ENCODE measurements around the gene TAF8. TPM values are rescaled to one million over a fixed set of nuclear protein-coding genes. Genes with fewer than 3 reads are reported as not detected.

The TAF8 gene
- total RNA-seq, 1 donor from 2014 or later: 13.1 TPM

DNA sequence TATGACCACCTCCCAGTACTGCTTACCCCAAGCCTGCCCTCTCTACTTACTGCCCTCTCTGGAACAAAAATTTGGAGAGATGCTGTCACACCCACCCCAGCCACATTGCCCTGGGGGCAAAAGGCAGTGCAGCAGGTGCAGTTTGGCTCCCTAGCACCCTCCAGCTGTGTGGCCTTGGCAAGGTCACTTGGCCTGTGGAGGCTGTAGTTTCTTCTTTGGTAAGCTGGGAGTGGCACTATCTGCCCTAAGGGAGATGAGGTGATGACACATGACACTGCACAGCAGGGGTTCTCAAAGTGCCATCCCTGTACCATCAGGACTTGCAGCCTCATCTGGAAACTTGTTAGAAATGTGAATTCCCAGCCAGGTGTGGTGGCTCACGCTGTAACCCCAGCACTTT lies 44.8 kb downstream of the TAF8 start:
- no peak for ATAC-seq

DNA sequence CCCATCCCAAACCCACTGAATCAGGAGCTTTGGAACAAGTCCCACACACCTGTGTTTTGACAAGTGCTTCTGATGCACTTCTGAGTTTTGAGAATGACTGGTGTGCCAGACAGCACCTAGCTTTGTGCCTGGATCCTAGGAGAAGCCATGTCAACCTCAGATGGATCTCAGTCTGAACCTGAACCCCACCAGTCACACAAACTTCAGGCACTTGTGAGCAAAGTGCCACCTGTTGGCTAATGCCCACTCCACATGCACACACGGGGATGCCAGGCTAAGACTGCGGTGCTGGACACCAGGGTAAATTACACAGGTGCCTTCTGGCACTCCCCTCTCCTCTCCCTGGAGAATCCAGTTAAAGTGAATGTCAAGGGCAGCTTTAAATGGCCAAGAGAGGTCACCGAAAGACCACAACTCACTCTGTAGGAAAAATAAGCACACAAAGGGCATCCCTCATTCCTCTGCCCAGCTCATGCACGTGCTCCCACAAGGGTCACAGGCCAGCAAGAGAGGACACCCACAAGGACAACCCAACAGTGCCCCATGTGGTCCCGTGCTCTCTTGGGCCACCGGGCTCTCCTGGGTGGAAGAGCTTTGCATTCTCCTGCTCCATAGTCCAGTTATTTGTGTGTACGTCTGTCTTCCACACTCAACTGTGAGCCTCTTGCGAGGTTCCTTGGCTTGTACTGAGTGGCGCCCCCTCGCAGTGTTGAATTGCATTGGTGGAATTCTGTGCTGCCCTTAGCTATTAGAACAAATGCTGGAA lies 45.6 kb downstream of the TAF8 start:
- DNase-seq (ENCODE audit: low spot score): no peak
- peak; percentile 16 for ATAC-seq

More for the DNA sequence above, 44.8 kb downstream of the TAF8 start:
- no peak for DNase-seq (ENCODE audit: low spot score)

DNA sequence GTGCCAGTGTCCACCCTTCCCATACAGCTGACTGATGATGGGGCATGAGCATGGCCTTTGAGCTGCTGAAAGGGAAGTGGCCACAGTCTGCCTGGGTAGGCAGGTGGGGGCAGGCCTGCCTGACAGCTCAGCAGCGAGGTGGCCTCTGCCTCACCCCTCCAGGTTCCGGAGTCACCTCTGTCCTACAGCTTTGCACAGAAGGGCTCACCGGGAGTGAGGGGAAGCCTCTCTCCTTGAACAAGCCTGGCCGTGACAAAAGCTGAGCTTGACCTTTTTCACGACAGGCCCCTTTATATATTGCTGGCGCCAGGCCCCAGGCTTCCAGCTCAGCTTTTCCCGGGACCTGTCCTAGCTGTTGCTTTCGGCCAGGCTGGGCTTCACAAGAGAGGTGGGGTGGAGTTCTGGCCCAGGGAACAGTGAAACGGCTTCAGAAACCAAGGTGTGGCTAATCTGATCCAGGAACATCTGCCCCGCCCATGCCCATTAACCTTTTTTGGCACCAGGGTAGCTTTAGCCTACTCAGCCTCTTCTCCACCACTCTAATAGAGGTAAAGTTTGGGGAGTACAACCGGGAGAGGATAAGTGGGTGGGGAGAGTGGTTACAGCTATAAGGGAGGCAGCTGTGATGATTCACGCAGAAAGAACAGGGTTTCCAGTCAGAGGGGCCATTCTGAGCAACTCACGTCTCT lies 49.2 kb downstream of the TAF8 start:
- DNase-seq (ENCODE audit: low spot score) (no peak), ATAC-seq (no peak)

DNA sequence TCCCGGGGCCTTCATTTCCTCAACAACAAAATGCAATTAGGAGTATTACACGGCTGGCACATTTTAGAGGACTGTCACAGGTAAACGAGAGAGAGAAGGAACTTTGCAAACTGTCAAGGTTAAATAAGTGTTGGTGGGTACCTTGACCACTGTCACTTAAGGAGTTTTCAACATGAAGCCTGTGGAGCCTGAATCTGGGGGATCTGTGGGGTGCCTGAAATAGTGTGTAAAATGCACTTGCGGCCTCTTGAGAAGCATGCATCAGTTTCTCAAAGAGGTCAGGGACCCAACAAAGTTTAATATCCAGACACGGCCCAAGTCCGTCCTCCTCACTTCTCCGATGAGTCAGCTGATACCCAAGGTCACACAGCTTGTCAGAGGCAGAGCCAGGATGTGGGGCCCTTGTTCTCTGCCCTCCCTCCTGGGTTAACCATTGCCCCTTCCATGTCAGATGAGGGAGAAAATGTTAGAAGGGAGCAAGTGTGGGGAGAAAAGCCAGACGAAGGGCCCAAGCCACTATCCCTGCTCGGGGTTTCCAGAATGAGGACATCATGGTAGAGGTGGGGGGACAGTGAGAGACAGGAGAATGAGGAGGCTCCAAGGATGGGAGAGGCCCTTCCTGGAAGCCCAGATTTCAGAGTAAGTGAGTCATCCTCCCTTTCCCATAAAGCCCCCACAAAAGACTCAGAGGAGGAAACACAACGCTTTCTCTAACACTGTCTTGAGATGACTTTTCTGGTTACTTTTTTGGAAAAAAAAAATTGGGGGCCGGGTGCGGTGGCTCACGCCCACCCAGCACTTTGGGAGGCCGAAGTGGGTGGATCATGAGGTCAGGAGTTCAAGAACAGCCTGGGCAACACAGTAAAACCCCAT lies 49.9 kb downstream of the TAF8 start:
- no peak for DNase-seq (ENCODE audit: low spot score)
- no peak for ATAC-seq

DNA sequence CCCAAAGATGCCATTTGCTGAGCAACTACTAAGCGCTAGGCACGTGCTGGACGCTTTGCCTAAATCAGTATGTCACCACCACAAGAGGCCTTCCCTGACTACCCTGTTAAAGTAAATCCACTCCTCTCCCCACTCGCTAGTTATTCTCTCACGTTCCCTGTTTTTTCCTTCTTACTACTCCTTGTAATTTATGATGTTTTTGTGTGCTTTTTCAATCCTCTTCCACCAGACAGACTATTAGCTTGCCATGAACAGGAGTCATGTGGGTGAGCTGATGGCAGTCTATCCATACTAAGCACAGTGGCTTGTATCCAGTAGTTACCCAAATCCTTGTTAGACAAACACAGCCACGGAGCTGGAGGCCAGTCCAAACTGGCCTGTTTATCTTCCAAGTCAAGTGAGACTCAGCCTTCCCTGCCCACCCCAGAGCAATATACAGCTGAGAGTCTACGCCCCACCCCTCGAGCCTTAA lies 50.9 kb downstream of the TAF8 start:
- ATAC-seq: peak; percentile 53
- no peak for DNase-seq (ENCODE audit: low spot score)

DNA sequence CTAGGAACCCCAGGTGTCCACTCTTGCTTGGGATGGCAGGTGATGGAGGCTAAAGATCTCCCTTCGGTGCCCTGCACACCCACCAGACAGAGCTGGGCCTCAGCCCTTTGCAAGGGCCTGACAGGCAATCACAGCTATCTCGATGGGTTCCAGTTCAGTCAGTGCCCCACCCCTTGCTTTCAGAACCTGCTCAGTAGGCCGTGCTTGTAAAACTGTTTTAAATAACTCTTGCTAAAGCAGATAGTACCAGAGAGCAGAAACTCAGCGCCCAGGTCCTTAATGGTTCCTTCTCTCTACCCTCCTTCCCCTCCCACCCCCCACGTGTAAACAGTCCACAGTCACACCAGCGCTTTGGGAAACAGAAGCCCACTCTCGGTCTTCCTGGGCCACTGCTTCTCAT lies 52.9 kb downstream of the TAF8 start:
- ATAC-seq (no peak), DNase-seq (ENCODE audit: low spot score) (no peak)

DNA sequence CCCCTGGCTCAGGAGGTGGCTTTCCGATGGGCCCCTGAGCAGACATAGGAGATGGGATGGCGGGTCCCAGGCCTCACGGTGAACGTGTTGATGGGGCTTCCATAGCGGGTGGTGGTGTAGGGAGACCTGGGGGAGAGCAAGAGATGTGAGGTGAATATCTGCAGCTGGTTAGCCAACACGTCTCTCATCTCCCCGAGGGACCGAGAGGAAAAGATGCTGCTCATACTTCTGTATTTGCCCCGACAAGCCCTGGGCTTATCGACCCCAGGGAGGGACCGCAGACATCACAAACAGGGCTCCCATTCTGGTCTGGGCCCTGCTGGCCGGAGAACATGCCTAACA lies 53.4 kb downstream of the TAF8 start:
- no peak for DNase-seq (ENCODE audit: low spot score)
- no peak for ATAC-seq

DNA sequence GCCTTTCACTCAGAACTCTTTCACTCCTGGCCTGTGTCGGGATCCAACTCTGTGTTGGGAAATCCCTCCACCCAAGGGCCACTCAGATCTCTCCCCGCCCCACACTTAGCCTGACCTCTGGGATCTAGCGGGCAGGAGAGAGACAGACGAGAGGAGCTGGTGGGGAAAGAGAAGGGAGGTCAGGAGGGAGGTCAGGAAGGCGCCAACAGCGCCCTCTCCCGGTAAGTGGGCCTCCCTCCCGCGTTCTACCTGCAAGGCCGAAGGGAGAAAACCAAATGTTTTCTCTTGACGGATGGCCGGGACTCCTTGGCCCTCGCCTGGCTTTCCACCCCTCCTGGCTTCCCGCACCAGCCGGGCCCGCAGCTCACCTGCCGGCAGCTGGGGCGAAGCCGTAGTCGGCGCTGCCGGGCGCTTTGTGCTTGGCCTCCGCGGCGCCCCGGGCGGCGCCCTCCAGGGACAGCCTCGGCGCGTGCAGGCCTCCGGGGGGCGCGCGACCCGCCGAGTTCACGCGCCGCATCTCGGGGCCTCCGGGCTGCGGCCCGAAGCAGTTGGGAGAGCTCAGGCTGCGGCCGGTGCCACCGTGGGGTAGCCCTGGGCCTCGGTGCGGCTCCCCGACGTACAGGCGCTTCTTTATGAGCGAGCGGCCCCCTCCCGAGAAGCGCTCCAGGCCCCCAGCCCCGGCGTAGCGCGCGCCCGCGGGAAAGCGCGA lies 53.9 kb downstream of the TAF8 start:
- peak; percentile 72 for DNase-seq (ENCODE audit: low spot score)
- peak; percentile 92 for ATAC-seq

DNA sequence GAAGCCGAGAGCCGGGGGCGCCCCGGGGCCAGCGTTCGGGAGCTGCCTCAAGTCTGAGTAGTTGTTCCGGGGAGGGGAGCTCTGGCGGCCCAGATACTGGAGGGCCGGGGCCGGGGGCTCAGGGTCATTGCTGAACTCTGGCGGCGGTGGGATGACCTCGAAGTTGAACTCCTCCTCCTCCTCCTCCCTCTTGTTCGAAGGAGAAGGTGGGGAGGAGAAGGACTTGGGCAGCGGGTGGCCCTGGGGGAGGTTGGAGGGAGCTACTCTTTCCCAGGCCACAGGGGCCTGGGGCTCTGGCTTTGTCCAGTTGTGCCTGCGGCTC lies 54.4 kb downstream of the TAF8 start:
- ATAC-seq (no peak), DNase-seq (ENCODE audit: low spot score) (no peak)

DNA sequence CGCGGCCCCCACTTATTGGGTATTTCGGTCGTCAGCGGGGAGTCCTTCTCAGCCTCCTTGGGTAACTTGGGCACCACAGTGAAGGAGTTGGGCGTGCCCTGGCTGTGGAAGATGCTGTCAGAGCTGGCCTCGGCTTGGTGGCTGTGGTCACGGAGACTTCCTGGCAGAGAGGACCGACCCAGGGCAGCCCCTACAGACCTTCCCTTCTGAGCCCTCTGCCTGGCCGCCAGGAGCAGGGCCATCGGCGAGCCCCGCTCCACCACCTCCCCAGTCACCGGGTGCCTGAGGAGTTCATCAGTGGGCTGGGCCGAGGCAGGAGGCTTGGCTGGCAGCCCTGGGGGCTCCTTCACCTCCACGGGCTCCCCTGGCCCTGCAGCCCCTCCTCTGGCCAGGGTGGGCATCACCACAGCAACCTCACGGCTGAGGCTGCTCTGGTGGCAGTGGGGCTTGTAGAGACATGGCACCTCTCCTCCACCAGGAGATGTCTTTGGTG lies 54.9 kb downstream of the TAF8 start:
- no peak for DNase-seq (ENCODE audit: low spot score)

DNA sequence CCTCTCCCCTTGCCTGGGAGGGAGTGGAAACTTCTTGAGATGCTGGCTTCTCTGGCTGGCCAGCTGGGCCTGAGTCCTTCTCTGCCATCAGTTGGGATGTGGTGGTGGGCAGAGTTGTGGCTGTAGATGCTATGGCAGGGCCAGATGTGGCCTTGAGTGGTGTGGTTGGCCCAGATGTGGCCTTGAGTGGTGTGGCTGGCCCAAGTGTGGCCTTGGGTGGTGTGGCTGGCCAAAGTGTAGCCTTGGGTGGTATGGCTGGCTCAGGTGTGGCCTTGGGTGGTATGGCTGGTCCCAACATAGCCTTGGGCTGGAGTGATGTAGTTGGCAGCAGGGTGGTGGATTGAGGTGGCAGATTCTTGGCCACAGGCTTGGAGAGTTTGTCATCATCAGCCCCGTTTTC lies 55.4 kb downstream of the TAF8 start:
- ATAC-seq (no peak), DNase-seq (ENCODE audit: low spot score) (no peak)

More for the DNA sequence above, 54.9 kb downstream of the TAF8 start:
- no peak for ATAC-seq

DNA sequence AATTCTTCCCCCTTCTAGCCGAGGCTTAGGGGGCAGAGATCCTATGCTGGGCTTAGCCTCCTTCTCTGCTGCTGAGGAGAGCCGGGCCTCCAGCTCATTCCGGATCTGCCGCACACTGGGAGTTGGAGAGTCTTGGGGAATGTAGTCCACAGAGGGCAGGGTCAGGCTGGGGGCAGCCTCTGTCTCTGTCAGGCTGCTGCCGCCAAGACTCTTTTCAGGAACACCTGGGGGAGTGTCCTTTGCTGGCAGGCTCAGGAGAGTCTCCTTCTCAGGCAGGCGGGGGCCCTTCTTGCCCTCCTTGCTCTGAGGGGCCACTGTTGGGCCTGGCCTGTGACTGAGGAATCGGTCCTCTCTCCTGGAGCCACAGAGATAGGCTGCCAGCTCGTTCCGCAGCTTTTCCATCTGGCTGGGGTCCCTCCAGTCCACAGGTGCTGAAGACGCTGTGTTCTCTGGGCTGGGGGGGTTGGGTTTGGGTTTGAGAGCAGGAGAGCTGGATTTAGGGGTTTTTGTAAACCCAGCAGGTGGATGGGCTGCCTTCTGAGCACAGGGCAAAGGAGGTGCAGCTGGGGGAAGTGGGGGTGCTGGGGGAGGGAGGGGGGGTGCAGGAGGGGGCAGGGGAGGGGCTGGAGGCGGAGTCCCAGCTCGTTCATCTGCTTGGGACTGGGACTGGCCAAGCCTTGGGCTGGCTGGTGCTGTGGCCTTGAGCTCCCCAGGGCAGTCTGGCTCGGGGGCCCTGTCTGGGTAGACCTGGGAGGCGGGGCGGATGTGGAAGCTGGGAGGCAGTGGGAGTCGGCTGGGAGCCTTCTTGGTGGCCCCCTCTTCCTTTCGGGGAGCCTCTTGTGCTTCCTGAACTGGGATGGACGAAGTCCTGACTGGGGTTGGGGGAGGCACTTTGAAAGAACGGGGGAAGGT lies 56.0 kb downstream of the TAF8 start:
- no peak for DNase-seq (ENCODE audit: low spot score)
- ATAC-seq: no peak

DNA sequence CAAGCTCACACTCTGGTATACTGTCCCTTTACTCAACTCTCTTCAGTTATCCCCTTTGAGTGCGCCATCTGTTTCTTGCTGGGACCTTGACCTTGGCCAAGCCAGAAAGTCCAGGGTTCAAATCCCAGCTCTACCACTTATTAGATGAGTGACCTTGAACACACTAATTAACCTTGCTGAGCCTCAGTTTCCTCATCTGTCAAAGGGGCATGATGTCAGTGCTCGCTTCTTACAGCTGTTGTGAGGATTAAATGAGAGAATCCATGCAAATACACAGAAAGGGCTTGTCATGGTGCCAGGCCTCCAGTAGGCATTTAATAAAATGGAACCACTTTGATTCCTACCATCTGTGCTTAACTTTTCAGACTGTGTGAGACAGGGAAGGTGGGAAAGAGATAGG lies 57.7 kb downstream of the TAF8 start:
- DNase-seq (ENCODE audit: low spot score) (no peak), ATAC-seq (no peak)

DNA sequence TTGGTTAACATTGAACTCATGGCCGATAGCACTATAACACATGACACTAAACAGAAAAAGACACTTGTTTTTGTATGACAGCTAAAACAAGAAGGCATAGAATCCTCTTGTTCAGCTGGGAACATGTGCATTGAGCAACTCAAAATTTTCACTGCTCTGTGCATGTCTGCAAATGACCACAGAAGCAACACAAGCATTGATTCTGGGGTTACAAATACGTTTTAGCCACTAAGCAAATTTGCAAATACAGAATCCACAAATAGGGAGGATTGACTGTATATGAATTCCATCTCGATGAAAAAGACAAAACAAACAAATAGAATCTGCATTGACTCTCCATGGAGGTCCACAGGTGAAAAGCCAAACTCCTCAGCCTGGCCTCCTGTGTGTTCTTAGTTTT lies 60.4 kb downstream of the TAF8 start:
- DNase-seq (ENCODE audit: low spot score) (no peak), ATAC-seq (no peak)

DNA sequence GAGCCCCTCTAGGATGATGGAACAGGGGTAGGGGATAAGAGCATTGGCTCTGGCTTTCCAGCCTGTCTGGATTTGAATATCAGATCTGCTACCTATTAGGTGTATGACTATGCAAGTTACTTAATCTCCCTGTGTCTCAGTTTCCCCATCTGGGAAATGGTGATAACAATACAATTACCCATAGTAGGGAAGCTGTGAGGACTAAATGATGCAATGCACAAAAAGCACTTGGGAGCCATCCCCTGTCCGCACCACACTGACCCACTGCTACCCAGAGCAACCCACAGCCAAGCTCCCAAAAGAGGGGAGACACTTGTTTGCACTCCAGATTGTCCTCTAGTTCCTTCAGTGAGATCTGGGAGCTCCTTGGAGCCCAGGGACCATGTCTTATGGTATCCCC lies 62.0 kb downstream of the TAF8 start:
- DNase-seq (ENCODE audit: low spot score) (no peak), ATAC-seq (no peak)

DNA sequence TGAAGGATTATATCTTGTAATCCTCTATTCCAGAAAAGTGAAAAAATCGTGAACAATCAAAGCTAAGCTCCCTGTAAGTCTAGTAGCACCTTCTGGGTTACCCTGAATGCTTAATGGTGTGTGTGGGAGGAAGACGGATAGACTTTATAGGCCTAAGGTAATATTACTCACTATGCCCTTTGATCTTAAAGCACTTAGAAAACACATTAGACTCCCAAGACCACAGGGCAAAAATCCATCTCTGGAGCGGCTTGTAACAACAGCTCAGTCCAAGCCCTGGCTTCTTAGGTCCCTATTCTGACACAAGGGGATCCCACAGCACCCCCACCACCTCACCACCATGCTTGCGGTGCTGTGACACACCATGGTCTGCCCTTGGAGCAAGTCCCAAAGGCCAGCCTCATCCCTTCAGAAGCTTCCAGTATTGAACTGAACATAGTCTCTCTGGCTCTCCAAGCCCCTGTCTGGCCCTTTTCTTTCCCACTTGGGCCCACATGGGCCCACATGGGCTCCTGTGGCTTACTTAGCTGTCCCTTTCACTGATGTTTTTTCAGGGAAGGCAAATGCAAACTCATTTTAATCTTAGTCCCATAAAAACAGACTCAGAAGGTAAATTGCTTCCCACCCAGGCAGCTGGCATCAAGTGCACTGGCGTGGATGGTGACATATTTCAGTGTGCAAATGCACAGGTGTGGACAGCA lies 63.8 kb downstream of the TAF8 start:
- no peak for DNase-seq (ENCODE audit: low spot score)
- no peak for ATAC-seq

DNA sequence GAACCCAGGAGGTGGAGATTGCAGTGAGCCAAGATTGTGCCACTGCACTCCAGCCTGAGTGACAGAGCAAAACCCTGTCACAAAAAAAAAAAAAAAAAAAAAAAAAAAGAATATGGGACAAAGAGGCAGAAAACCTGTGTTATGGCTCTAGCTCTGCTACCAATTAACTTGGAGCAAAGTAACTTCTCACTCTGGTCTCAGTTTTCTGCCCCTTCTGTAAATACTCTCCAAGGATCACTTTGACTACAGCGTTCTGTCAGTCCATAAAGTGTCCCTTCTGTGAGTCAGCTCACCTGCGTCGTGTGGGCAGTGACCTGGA lies 67.5 kb downstream of the TAF8 start:
- ATAC-seq: no peak

DNA sequence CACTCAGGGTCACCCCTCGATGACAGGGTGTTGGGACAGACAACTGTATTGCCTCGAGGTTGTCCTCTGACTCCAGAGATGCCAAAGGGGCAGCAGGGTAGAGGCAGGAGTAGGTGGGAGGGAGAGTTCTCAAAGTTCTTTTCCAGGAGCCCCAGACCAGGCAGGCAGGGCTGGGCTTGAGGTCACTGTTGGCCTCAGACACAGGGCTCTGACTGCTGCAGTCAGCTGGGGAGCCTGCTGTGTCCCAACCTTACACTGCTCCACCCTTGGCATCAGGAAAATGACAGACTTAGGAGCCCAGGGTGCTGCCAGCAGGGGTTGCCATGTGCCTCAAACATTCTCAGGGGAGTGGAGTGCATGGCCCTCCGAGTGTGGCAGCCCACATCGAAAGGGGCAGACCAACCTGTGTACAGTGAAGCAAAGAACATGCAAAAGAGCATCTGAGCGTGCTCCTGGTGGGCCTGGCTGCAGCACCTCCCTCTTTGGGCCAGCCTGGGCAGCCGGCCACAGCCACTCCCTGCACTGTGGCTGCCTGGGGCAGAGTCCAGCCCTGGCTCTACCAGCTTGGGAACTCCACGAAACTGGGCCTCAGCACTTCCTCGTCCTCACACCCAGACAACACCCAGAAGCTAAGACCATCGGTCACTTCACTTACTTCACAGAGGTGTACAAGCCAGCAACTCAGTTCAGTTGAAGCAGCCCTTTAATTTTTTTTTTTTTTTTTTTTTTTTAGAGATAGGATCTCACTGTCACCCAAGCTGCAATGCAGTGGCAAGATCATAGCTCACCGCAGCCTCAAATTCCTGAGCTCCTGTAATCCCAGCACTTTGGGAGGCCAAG lies 68.1 kb downstream of the TAF8 start:
- DNase-seq (ENCODE audit: low spot score) (peak; percentile 92), ATAC-seq (peak; percentile 90)

More for the DNA sequence above, 67.5 kb downstream of the TAF8 start:
- DNase-seq (ENCODE audit: low spot score): no peak
